Skeletal muscle cell (primary cell): ENCODE results near the gene NDRG3.
A peak's percentile ranks its signal among the peaks of the same experiment; 100 is the strongest.

Experiments used
- DNase-seq: peaks from one replicate; pipeline ENCODE4 v3.0.0-alpha.2; 2010; ENCODE audit warnings: low read depth
- H3K4me3 ChIP-seq: 2 replicates; pipeline ENCODE4 v1.5.1; 2011; ENCODE audit warnings: low read depth, mild to moderate bottlenecking, control low read depth, low read length, moderate library complexity

The NDRG3 gene

GRCh38 chr20:36768768-36769430 lies 23.0 kb upstream of the NDRG3 start:
- no peak overlapping the region for H3K4me3 ChIP-seq
- DNase-seq = no peak

GRCh38 chr20:36761125-36761524 lies 15.2 kb upstream of the NDRG3 start:
- no peak for DNase-seq
- H3K4me3 ChIP-seq = no peak overlapping the region

GRCh38 chr20:36760647-36761046 lies 14.8 kb upstream of the NDRG3 start:
- no peak for DNase-seq

DNA sequence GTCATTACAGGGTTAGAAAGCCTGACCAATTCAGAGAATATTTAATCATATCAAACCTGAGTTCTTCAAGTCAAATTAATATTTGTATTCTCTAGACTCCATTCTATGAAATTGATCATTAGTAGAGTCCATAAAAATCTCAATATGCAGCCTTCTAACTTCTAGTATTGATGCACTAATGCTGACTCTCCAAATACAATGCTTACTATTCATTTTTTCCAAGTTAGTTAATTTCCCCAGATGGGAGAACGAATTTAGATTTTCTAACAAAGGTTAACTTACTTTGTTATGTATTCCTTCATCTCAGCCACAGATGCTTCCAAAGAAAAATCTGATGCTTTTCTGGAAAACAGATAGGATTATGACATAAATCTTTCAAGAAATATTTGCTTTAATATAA lies 12.4 kb upstream of the NDRG3 start:
- H3K4me3 ChIP-seq = no peak overlapping the region
- DNase-seq = no peak

More at GRCh38 chr20:36760647-36761046, 14.8 kb upstream of the NDRG3 start:
- H3K4me3 ChIP-seq = no peak overlapping the region

DNA sequence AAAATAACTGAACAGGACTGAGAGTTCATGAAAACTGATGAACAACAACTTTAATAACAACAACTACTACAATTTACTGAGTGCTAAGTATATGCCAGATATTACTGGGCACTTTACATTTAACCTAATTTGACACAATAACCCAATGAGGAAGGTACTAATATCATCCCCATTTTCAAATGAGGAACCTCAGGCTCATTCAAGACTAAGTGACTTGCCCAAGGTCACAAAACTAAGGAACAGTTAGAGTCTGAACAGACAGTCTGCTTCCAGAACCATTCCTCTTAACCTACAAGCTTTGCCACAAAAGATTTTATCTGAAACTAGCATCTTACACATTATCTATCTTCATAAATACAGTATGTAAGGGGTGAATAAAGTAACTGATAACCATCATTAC lies 10.6 kb upstream of the NDRG3 start:
- DNase-seq = no peak
- H3K4me3 ChIP-seq = no peak overlapping the region

- DNase-seq = peak; percentile 46
- no peak overlapping the region for H3K4me3 ChIP-seq
Measured at GRCh38 chr20:36754656-36755222, 8.8 kb upstream of the NDRG3 start.

DNA sequence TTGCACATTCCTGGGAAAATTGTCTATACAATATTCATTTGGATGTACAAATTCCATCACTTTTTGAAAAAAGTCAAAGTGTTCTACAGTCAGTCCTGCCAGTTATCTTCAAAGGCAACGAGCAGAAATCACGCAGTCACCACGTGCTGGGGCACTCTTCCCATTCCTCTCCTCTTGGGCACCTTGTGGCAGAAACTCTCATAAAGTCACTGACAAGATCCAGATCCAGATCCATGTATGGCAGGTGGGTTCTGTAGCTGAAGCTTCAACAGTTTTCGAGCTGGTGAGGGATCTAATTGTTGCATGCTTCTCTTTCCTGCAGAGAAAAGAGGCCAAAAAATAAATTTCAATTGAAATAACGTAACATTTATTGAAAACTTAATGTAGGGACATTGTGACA lies 6.7 kb upstream of the NDRG3 start:
- no peak for DNase-seq
- no peak overlapping the region for H3K4me3 ChIP-seq

DNA sequence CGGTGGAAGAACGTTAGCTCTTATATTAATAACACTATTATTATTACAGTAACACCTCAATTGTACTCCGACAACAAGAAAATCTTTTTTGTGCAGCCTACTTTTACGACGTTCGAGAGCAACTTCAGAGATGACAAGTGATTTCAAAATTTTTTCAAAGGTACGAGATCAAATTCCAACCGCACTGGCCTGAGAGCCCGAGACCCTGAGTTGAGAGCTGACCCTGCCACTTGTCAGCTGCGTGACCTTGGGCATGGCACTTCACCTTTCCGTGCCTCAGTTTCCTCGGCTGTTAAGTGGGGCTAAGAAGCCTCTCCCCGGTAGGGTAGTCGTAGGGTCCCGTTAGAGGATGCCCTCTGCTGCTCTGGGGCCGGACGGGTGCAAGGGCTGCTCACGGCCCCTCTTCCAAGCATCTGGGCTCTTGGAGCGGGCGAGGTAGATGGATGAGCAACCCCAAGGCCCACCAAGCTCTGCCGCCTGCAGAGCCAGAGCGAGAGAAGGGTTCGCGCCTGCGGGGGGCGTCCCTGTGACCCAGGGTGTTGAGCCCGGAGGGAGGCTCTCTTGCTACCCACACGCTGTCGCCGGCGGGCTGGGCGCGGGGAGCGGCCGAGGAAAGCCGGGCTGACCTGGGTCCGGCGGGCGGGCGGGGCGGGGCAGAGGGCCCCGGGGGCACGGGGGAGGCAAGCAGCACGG lies 510 bp downstream of the NDRG3 start:
- no peak for DNase-seq
- H3K4me3 ChIP-seq = peak overlapping the region; percentile 82

- H3K4me3 ChIP-seq = peak overlapping the region; percentile 82
- no peak for DNase-seq
Measured at GRCh38 chr20:36744764-36745191, 1.1 kb downstream of the NDRG3 start.

DNA sequence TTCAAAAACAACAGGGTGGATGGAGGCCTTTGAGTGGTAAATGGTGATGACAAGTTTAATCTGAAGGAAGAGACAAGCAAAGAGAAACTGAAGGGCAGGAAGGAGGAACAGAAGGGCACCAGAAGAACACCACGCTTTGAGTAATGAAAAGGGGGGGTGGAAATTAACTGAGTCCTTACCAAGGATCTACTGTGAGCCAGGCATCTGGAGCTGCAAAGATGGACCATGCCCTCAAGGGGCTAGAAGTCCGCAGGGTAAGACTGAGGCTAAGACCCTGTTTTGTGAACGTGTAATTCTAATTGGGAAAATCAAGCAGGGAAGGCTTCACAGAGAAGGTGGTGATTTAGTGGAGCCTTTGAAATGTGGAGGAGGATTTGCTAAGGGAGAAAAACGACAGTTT lies 1.6 kb downstream of the NDRG3 start:
- no peak overlapping the region for H3K4me3 ChIP-seq
- no peak for DNase-seq

- H3K4me3 ChIP-seq = no peak overlapping the region
- no peak for DNase-seq
Measured at GRCh38 chr20:36742558-36742957, 3.3 kb downstream of the NDRG3 start.

GRCh38 chr20:36741072-36741471 lies 4.8 kb downstream of the NDRG3 start:
- H3K4me3 ChIP-seq = no peak overlapping the region
- DNase-seq = no peak

- no peak overlapping the region for H3K4me3 ChIP-seq
- no peak for DNase-seq
Measured at GRCh38 chr20:36737183-36737499, 8.7 kb downstream of the NDRG3 start.

DNA sequence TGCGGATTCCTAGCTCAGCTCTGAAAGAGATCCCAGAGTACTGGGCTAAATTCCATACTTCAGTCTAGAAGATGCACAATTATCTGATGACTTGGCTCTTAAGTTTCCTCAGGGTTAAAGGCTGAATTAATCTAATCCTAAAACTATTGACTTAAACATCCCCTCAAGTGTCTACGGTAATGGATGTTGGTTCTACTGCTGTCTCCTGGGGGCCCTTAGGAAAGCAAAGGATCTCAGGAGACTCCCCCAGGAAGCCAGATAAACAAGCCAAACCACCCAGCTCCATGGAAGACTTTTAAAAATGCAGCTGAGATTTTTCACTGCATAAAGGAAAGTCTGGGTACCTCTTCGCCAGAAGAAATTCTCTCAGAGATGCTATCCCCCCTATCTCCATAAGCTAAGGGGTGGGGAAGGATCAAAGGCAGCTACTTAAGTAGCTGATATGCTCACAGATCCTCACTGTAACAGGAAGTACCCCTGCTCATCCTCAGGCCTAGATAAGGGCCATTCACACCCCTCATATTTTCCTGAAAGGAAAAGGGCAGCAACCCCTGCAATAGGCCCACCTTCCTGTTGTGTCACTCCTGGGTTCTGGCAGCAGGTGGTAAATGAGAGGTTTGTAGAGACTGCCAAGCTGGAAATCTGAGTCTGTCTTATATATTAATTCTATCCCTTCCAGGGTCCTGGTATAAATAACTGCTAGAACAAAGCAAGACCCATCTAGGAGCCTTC lies 9.3 kb downstream of the NDRG3 start:
- no peak for DNase-seq
- H3K4me3 ChIP-seq = no peak overlapping the region

DNA sequence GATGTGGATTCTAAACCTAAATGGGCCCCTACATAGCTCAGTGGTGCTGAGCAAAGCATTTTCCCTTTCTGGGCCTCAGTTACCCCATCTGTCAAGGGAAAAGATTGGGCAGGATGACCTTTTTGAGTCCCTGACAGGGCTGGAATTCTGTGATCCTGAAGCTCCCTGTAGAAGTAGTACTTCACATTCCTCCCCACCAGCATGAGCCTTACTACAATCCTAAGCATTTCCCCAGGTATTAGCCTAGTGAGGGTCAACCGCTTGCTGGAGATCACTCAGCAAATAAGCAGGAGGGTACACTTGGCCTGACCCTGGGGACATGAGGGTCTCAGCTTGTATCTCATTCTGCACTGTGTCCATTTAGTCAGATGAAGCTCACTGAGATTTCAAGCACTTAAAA lies 13.4 kb downstream of the NDRG3 start:
- DNase-seq = no peak
- H3K4me3 ChIP-seq = no peak overlapping the region

GRCh38 chr20:36728986-36729385 lies 16.9 kb downstream of the NDRG3 start:
- no peak for DNase-seq

GRCh38 chr20:36726168-36726567 lies 19.7 kb downstream of the NDRG3 start:
- H3K4me3 ChIP-seq = no peak overlapping the region
- no peak for DNase-seq

More at GRCh38 chr20:36728986-36729385, 16.9 kb downstream of the NDRG3 start:
- no peak overlapping the region for H3K4me3 ChIP-seq

DNA sequence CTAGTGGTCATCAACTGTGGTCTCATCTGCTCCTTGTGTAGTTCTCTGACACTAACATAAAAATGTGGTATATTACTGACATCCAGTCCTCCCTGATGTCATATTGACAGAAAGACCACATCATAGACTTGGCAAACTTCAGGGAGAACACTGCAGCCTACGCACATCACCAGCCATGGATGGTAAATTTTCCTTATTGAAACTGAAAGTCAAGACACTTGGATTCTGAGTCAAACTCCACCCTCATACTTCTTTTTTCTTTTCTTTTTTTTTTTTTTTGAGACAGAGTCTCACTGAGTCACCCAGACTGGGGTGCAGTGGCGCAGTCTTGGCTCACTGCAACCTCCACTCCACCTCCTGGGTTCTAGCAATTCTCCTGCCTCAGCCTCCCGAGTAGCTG lies 25.4 kb downstream of the NDRG3 start:
- no peak overlapping the region for H3K4me3 ChIP-seq
- DNase-seq = no peak

DNA sequence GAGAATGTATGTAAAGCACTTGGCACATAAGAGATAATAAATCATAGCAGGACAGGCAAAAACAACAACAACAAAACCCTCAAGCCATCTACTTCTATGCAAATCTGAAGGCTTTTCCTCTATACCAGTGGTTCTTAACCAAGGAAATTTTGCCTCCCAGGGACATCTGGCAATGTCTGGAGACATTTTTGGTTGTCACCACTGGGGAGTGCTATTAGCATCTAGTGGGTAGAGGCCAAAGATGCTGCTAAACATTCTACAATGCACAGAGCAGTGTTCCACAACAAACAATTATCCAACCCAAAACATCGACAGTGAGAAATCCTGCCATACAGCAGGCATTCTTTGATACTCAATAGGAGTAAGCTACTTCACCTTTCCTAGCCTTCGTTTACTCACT lies 28.2 kb downstream of the NDRG3 start:
- DNase-seq = no peak
- no peak overlapping the region for H3K4me3 ChIP-seq

- DNase-seq = no peak
- H3K4me3 ChIP-seq = no peak overlapping the region
Measured at GRCh38 chr20:36717021-36717420, 28.9 kb downstream of the NDRG3 start.
